ENCODE measurements around the gene DYRK4.

The DYRK4 gene

GRCh38 chr12:4626543-4626942 is 64.5 kb downstream of the DYRK4 start:
- DNase-seq (ENCODE audit: low read depth) = no peak

GRCh38 chr12:4628406-4628805 is 66.4 kb downstream of the DYRK4 start:
- no peak for DNase-seq (ENCODE audit: low read depth)

GRCh38 chr12:4630262-4630661 is 68.3 kb downstream of the DYRK4 start:
- DNase-seq (ENCODE audit: low read depth) = no peak

GRCh38 chr12:4643747-4644146 is 81.7 kb downstream of the DYRK4 start:
- no peak for DNase-seq (ENCODE audit: low read depth)

- DNase-seq (ENCODE audit: low read depth) = no peak
These were observed 83.0 kb downstream of the DYRK4 start for GRCh38 chr12:4645023-4645422.

GRCh38 chr12:4648104-4648500 is 86.1 kb downstream of the DYRK4 start:
- DNase-seq (ENCODE audit: low read depth) = no peak

- peak; percentile 69 for DNase-seq (ENCODE audit: low read depth)
These were observed 86.7 kb downstream of the DYRK4 start, which contains the start of the genes AKAP3 and NDUFA9 for GRCh38 chr12:4648501-4649357. Gene AKAP3, minus strand, starts transcription at chr12:4649051. Its CDS starts 10,855 bp downstream, at chr12:4638196. Gene NDUFA9, plus strand, starts transcription at chr12:4649114. Its CDS starts 13 bp downstream, at chr12:4649127.

GRCh38 chr12:4649358-4649661 is 87.3 kb downstream of the DYRK4 start:
- no peak for DNase-seq (ENCODE audit: low read depth)

- no peak for DNase-seq (ENCODE audit: low read depth)
These were observed 91.2 kb downstream of the DYRK4 start for GRCh38 chr12:4653257-4653656.

GRCh38 chr12:4653691-4654090 is 91.7 kb downstream of the DYRK4 start:
- no peak for DNase-seq (ENCODE audit: low read depth)

Data from stimulated activated CD4-positive, alpha-beta T cell treated with anti-CD3 and anti-CD28 coated beads, Interleukin-2, amount 100 ng/mL, for 4 hours (primary cell).